ENCODE data around the gene MEIS2. TPM values are rescaled to one million over a fixed set of nuclear protein-coding genes. Genes with fewer than 3 reads are reported as not detected.

The MEIS2 gene
- total RNA-seq, 1 donor = 17.7 TPM

- H4K20me1 ChIP-seq (ENCODE audit: insufficient read depth, low read length) = peaks cover 2% of the 10 kb centered on the region
- TF ChIP-seq CTCF (IDR thresholded peaks at IDR 0.05; ENCODE audit: extremely low read depth, low read depth, low read length) = peak; percentile 88
- peak; percentile 93 for DNase-seq (ENCODE audit: insufficient read length, low spot score, missing footprints)
- peaks cover 21% of the 10 kb centered on the region for H3K4me1 ChIP-seq (ENCODE audit: insufficient read depth, low read length)
- H3K36me3 ChIP-seq (ENCODE audit: insufficient read depth, low read length) = no peaks in the 10 kb centered on the region
- H3K4me2 ChIP-seq (ENCODE audit: insufficient read depth, low read length) = peak overlapping the region; percentile 44
- no peaks in the 10 kb centered on the region for H3K79me2 ChIP-seq (ENCODE audit: insufficient read depth, low read length)
- no peak overlapping the region for H3K4me3 ChIP-seq (ENCODE audit: insufficient read depth, low read length)
- no peak overlapping the region for H2AFZ ChIP-seq (ENCODE audit: low read length)
- H3K27me3 ChIP-seq (ENCODE audit: insufficient read depth, low read length) = peaks cover 98% of the 10 kb centered on the region
- H3K9me3 ChIP-seq (ENCODE audit: low read depth, low read length) = no peaks in the 10 kb centered on the region
- no peak overlapping the region for H3K27ac ChIP-seq (ENCODE audit: low read depth, low read length)
Observed at GRCh38 chr15:36883713-36884517, 216.4 kb downstream of the MEIS2 start.

GRCh38 chr15:36882487-36883131, 217.7 kb downstream of the MEIS2 start:
- no peak for DNase-seq (ENCODE audit: insufficient read length, low spot score, missing footprints)
- Histone ChIP-seq H3K4me2 (ENCODE audit: insufficient read depth, low read length) (peak overlapping the region; percentile 44), H3K4me1 (ENCODE audit: insufficient read depth, low read length) (peaks cover 16% of the 10 kb centered on the region), H3K36me3 (ENCODE audit: insufficient read depth, low read length) (no peaks in the 10 kb centered on the region), H3K4me3 (ENCODE audit: insufficient read depth, low read length) (peak overlapping the region; percentile 41), H3K9me3 (ENCODE audit: low read depth, low read length) (no peaks in the 10 kb centered on the region), H2AFZ (ENCODE audit: low read length) (no peak overlapping the region), H3K79me2 (ENCODE audit: insufficient read depth, low read length) (no peaks in the 10 kb centered on the region), H3K27ac (ENCODE audit: low read depth, low read length) (no peak overlapping the region), H3K27me3 (ENCODE audit: insufficient read depth, low read length) (peaks cover 100% of the 10 kb centered on the region), H4K20me1 (ENCODE audit: insufficient read depth, low read length) (peaks cover 2% of the 10 kb centered on the region)
- no peak for TF ChIP-seq CTCF (IDR thresholded peaks at IDR 0.05; ENCODE audit: extremely low read depth, low read depth, low read length)

GRCh38 chr15:36882056-36882455, 218.3 kb downstream of the MEIS2 start:
- Histone ChIP-seq H4K20me1 (ENCODE audit: insufficient read depth, low read length) (peaks cover 2% of the 10 kb centered on the region), H3K36me3 (ENCODE audit: insufficient read depth, low read length) (no peaks in the 10 kb centered on the region), H2AFZ (ENCODE audit: low read length) (no peak overlapping the region), H3K4me2 (ENCODE audit: insufficient read depth, low read length) (no peak overlapping the region), H3K4me3 (ENCODE audit: insufficient read depth, low read length) (no peak overlapping the region), H3K9me3 (ENCODE audit: low read depth, low read length) (no peaks in the 10 kb centered on the region), H3K4me1 (ENCODE audit: insufficient read depth, low read length) (peaks cover 14% of the 10 kb centered on the region), H3K79me2 (ENCODE audit: insufficient read depth, low read length) (no peaks in the 10 kb centered on the region), H3K27me3 (ENCODE audit: insufficient read depth, low read length) (peaks cover 98% of the 10 kb centered on the region), H3K27ac (ENCODE audit: low read depth, low read length) (no peak overlapping the region)
- no peak for TF ChIP-seq CTCF (IDR thresholded peaks at IDR 0.05; ENCODE audit: extremely low read depth, low read depth, low read length)
- no peak for DNase-seq (ENCODE audit: insufficient read length, low spot score, missing footprints)

GRCh38 chr15:36881516-36881915, 218.8 kb downstream of the MEIS2 start:
- no peak overlapping the region for H3K27ac ChIP-seq (ENCODE audit: low read depth, low read length)
- no peak overlapping the region for H2AFZ ChIP-seq (ENCODE audit: low read length)
- no peaks in the 10 kb centered on the region for H3K9me3 ChIP-seq (ENCODE audit: low read depth, low read length)
- peaks cover 2% of the 10 kb centered on the region for H4K20me1 ChIP-seq (ENCODE audit: insufficient read depth, low read length)
- no peaks in the 10 kb centered on the region for H3K79me2 ChIP-seq (ENCODE audit: insufficient read depth, low read length)
- no peak overlapping the region for H3K4me3 ChIP-seq (ENCODE audit: insufficient read depth, low read length)
- no peak for DNase-seq (ENCODE audit: insufficient read length, low spot score, missing footprints)
- H3K27me3 ChIP-seq (ENCODE audit: insufficient read depth, low read length) = peaks cover 95% of the 10 kb centered on the region
- TF ChIP-seq CTCF (IDR thresholded peaks at IDR 0.05; ENCODE audit: extremely low read depth, low read depth, low read length) = no peak
- H3K4me2 ChIP-seq (ENCODE audit: insufficient read depth, low read length) = no peak overlapping the region
- no peaks in the 10 kb centered on the region for H3K36me3 ChIP-seq (ENCODE audit: insufficient read depth, low read length)
- peaks cover 14% of the 10 kb centered on the region for H3K4me1 ChIP-seq (ENCODE audit: insufficient read depth, low read length)
